ENCODE data around the gene BCAS3.
"Not testable (repeated sequence)": the region's sequence is repeated elsewhere in the genome, so short reads cannot be mapped to it uniquely, and the experiment has no call there.

Gene BCAS3

DNA sequence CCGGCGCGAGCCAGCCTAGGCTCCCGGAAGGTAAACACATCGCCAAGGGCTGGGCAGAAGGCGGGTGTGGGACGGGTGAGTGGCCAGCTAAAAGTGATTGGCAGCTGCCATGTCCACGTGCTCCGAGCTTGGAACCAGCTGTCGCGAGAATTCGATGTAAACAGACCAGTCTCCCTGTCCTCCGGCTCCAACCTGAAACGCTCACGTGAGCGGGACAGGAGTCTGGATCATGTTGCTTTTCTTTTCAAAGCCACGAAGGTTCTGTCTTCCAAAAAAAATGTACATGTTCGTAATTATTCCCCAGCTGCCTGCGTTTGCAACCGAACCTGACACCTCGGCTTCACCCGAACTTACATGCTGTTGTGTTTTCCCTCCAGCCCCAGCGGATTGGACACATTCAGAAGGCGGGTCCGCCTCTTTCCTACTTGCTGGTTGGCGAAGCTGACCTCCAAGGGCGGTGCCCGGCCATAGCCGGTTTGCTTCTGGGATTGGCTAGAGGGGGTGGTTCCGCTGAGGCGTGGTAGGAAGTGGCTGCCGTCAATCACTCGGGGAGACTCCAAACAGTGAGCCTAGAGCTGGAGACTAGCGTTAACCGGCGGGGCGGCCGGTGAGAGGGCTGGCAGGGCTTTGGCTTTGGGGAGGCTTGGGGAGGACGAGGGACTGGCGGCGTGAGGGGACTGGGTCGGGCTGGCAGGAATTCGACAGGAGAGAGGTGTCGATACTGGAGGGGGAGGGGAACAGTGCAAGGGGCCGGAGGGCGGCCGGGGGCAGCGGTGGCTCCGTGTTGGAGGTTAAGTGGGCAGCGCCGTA, at the start of gene BCAS3:
TSS of gene BCAS3 (plus strand) at position 544 of the 810 bp plus-strand sequence.
- peak; percentile 91 for DNase-seq (ENCODE audit: low read depth in 2 of 2)

DNA sequence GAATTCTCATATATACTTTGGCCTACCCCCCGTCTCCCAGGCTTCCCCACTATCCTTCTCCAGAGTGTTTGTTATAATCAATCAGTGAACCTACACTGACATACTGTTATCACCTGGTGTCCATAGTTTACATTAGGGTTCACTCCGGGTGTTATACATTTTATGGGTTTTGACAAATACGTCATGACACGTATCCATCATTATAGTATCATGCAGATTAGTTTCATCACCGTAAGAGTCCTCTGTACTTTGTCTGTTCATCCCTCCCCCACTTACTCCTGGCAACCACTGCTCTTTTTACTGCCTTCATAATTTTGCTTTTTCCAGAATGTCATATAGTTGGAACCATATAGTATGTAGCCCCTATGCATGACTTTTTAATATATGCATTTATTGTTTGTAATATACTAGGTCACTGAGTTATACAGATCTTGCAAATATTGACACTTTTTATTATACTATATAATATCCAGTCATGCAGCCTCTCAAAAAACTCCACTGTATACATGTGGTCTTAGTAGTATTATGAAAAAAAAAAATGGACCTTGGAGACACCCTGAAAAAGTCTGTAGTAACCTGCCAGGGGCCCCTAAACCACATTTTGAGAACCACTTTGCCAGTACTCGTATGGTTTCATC, 49.3 kb upstream of the BCAS3 start:
- no peak for DNase-seq (ENCODE audit: low read depth in 2 of 2)

DNA sequence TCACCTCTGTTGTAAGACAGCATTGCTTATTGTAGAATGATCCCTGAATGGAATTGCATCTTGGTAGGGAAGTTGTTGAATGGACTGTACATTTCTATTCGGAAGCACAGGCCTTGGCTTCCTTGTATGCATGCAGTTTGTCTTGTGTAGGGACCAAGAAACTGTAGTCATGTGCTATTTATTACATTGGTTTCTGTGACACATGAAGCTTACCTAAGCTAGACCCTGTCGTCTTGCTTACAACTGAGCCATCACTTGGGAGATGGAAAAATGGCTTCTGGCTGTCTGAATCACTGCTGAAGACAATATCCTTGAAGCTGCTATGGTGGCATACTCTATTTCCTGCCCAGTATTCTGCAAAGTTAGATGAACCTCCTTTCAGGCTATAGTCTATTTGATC, 48.5 kb upstream of the BCAS3 start:
- no peak for DNase-seq (ENCODE audit: low read depth in 2 of 2)

- no peak for DNase-seq (ENCODE audit: low read depth in 2 of 2)
Observed at GRCh38 chr17:60630352-60630751, 47.3 kb upstream of the BCAS3 start.

GRCh38 chr17:60631119-60631518, 46.5 kb upstream of the BCAS3 start:
- DNase-seq (ENCODE audit: low read depth in 2 of 2): no peak

GRCh38 chr17:60637683-60638082, 40.0 kb upstream of the BCAS3 start:
- DNase-seq (ENCODE audit: low read depth in 2 of 2): no peak

- no peak for DNase-seq (ENCODE audit: low read depth in 2 of 2)
Observed at GRCh38 chr17:60639019-60639330, 38.7 kb upstream of the BCAS3 start.

DNA sequence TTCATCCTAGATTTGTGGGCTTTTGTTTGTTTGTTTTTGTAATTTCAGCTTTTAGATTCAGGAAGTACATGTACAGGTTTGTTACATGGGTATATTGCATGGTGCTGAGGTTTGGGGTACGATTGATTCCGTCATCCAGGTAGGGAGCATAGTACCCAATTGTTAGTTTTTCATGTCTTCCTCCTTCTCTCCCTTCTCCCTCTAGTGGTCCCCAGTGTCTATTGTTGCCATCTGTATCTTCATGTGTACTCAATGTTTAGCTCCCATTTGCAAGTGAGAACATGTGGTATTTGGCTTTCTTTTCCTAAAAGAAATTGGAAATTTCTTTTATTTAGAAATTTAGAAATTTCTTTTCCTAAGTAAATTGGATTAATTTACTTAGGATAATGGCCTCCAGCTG, 37.1 kb upstream of the BCAS3 start:
- no peak for DNase-seq (ENCODE audit: low read depth in 2 of 2)

DNA sequence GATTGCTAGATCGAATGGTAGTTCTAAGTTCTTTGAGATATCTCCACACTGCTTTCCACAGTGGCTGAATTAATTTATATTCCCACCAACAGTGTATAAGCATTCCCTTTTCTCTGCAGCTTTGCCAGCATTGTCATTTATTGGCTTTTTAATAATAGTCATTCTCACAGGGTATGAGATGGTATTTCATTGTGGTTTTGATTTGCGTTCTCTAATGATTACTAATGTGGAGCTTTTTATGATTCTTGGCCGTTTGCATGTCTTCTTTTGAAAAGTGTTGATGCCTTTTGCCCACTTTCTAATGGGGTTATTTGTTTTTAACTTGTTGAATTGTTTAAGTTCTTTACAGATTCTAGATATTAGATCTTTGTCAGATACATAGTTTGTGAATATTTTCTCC, 36.5 kb upstream of the BCAS3 start:
- DNase-seq (ENCODE audit: low read depth in 2 of 2): no peak

DNA sequence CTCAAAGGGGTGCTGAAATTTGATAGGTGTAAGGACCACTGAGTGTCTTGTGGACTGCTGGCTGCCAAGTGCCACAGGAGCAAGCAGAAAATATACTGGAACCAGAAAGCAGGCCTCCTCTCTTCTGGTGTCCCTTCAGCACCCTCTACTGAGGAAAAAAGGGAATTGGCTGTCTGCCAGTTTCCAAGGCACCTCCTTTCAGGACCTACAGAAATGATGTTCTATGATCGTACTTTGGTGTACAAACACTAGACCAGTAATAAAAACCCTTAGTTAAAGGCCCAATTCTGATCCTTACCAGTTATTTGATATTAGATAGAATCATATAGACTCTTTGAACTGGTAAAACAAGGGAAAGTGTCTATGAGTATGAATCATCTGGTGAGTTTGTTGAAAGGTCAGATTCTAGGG, 35.8 kb upstream of the BCAS3 start:
- DNase-seq (ENCODE audit: low read depth in 2 of 2): peak in 1 of 2 donors; percentile 13

- DNase-seq (ENCODE audit: low read depth in 2 of 2): no peak
Observed at GRCh38 chr17:60645918-60646523, 31.6 kb upstream of the BCAS3 start.

GRCh38 chr17:60646701-60647100, 30.9 kb upstream of the BCAS3 start:
- no peak for DNase-seq (ENCODE audit: low read depth in 2 of 2)

- no peak for DNase-seq (ENCODE audit: low read depth in 2 of 2)
Observed at GRCh38 chr17:60647705-60648104, 29.9 kb upstream of the BCAS3 start.

GRCh38 chr17:60652454-60653247, 25.0 kb upstream of the BCAS3 start:
- no peak for DNase-seq (ENCODE audit: low read depth in 2 of 2)

- DNase-seq (ENCODE audit: low read depth in 2 of 2): no peak
Observed at GRCh38 chr17:60653569-60653968, 24.1 kb upstream of the BCAS3 start.

DNA sequence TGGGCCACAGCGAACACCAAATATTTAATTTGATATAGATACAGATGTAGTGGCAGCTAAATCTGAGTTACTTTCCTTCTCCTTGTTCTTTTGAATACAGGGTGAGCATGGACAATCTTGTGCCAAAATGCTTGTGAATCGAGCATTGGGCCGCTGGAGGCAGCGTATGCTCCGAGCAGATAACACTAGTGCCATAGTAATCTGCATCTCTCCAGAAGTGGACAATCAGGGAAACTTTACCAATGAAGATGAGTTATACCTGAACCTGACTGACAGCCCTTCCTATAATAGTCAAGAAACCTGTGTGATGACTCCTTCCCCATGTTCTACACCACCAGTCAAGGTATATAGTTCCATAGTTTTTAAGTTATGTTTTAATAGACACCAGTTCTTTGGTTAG, 21.2 kb upstream of the BCAS3 start:
- no peak for DNase-seq (ENCODE audit: low read depth in 2 of 2)

GRCh38 chr17:60659156-60659555, 18.5 kb upstream of the BCAS3 start:
- no peak for DNase-seq (ENCODE audit: low read depth in 2 of 2)

GRCh38 chr17:60661489-60661888, 16.2 kb upstream of the BCAS3 start:
- DNase-seq (ENCODE audit: low read depth in 2 of 2): no peak

- DNase-seq (ENCODE audit: low read depth in 2 of 2): no peak
Observed at GRCh38 chr17:60664022-60664421, 13.6 kb upstream of the BCAS3 start.

DNA sequence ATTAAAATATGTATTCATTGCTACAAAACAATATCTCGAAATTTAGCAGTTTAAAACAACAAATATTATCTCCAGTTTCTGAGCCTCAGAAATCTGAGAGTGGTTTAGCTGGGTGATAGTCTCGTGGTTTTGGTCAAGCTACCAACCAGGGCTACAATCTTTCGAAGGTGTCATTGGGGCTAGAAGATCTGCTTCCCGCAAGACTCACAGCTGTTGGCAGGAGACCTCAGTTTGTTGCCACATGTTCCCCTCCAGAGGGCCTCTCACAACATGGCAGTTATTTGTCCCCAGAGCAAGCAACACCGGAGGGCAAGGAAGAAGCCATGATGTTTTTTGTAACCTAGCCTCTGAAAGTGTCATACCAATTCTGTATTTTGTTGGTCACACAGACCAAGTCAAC, 12.0 kb upstream of the BCAS3 start:
- no peak for DNase-seq (ENCODE audit: low read depth in 2 of 2)

- DNase-seq (ENCODE audit: low read depth in 2 of 2): not testable (repeated sequence)
Observed at GRCh38 chr17:60668741-60669140, 8.9 kb upstream of the BCAS3 start.

DNA sequence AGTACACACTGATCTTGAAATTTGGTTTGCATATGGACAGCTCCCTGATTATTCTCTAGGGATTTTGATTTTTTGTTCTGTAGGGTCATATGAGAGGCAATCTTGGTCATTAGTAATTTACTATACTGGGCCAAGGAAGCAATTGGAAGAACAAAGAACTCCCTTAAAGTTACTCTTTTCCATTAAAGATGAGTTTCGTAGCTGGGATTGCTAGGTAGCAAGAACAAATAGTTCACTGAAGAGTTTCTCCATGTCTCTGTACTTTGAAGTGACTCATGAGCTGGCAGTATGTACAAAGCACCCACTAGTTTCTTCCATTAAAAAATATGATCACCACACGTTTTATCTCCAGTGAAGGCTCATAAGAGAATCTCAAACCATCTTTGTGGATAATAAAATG, 6.2 kb upstream of the BCAS3 start:
- no peak for DNase-seq (ENCODE audit: low read depth in 2 of 2)
